GM12875 (cell line): ENCODE data around the gene DAND5.

Experiments used
- H3K4me3 ChIP-seq: one replicate; pipeline ENCODE4 v1.5.1; 2011; ENCODE audit warnings: low read depth, low read length, control low read depth
- TF ChIP-seq, protein P1 (sequence below): IDR thresholded peaks from 2 replicates; pipeline ENCODE4 v1.5.1; 2011; ENCODE audit warnings: low read depth, mild to moderate bottlenecking, control low read depth, inconsistent platforms, low read length, moderate library complexity, borderline replicate concordance; ENCODE audit not compliant: insufficient read depth

DAND5 gene

GRCh38 chr19:12997179-12997966, 28.0 kb downstream of the DAND5 start:
- TF ChIP-seq, protein P1, sequence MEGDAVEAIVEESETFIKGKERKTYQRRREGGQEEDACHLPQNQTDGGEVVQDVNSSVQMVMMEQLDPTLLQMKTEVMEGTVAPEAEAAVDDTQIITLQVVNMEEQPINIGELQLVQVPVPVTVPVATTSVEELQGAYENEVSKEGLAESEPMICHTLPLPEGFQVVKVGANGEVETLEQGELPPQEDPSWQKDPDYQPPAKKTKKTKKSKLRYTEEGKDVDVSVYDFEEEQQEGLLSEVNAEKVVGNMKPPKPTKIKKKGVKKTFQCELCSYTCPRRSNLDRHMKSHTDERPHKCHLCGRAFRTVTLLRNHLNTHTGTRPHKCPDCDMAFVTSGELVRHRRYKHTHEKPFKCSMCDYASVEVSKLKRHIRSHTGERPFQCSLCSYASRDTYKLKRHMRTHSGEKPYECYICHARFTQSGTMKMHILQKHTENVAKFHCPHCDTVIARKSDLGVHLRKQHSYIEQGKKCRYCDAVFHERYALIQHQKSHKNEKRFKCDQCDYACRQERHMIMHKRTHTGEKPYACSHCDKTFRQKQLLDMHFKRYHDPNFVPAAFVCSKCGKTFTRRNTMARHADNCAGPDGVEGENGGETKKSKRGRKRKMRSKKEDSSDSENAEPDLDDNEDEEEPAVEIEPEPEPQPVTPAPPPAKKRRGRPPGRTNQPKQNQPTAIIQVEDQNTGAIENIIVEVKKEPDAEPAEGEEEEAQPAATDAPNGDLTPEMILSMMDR, result no peak
- H3K4me3 ChIP-seq, result no peak overlapping the region

DNA sequence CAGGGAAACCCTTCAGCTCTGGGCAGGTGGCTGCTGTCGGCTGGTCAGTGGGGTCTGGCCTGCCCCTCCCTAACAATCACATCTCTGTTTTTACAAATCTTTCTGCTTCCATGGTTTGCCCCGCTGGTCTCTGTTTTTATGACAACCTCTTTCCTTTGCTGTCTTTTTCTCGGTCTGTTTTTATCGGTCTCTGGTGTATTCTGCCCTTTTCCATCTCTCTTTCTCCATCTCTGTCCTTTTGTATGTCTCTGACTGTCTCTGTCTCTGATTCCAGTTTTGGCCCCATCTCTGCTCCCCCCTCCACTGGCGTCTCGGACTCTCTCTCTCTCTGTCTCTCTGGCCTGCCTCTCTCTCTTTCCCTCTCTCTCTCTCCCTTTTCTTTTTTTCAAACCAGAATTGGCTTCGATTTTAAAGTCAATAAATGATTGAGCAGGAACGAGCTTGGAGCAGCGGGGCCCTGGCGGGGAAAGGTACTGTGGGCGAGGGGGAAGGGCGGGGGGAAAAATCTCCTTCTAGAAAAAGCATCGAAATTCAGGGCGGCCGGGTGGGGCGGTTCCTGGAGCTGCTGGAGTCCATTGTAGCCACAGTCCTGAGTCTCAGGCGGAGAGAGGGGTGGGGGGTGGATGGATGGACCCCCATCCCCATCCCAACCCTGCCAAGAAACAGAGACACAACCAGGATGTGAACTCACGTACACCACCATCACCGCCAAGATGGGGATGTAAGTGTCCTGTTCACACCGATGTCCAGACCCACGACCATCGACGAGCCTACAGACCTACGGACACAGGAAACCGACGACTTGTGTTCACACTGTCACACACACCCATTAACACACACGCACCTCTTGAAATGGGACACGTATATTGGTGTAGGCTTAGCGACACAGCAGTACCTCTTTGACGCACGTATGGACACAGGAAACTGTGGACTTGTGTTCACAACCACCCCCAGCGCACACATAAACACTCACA, 28.9 kb downstream of the DAND5 start:
- no peak overlapping the region for H3K4me3 ChIP-seq
- TF ChIP-seq, protein P1, result no peak

- TF ChIP-seq, protein P1, result no peak
Measured at GRCh38 chr19:13001166-13001501, 31.8 kb downstream of the DAND5 start.

DNA sequence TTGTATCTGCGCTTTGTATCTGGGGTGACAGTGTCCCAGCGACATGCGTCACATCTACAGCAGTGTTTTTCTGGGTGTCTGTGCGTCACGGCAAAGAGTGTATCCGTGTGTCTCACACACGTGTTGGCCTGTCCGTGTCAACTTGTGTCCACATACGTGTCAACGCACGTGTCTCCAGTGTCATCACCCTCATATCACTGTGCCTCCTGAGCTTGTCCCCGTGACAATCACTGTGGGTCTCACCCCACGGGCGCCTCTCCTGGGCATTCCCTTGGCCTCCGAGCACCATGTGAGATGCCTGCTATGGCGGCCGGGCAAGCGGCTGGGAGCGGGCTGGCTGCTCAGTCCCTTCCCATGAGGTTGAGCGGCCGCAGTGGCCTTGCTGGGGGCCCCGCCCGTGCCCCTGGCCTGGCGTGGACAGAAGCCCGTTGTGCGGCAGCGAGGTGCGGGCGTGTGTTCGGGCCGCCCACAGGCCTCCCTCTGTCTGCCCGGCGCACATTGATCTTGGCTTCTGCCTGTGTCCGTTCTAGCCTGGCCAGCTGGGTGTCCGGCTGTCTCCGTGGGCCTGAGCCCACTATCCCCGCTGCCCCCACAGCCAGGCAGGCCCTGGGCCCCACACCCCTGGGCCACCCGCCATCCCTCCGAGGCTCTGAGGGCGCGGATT, 32.3 kb downstream of the DAND5 start:
- no peak overlapping the region for H3K4me3 ChIP-seq
- TF ChIP-seq, protein P1, result no peak

More at GRCh38 chr19:13001166-13001501, 31.8 kb downstream of the DAND5 start:
- no peak overlapping the region for H3K4me3 ChIP-seq

GRCh38 chr19:13002166-13002898, 33.0 kb downstream of the DAND5 start:
- no peak overlapping the region for H3K4me3 ChIP-seq

GRCh38 chr19:13003081-13003480, 33.7 kb downstream of the DAND5 start:
- TF ChIP-seq, protein P1, result no peak
- H3K4me3 ChIP-seq, result no peak overlapping the region

More at GRCh38 chr19:13002166-13002898, 33.0 kb downstream of the DAND5 start:
- TF ChIP-seq, protein P1, result no peak
